ENCODE results near the gene CLDN14. TPM values are rescaled to one million over a fixed set of nuclear protein-coding genes. Genes with fewer than 3 reads are reported as not detected.

The CLDN14 gene
- total and polyA plus RNA-seq, 4 donors = 0.08 to 0.49 (median 0.15) TPM; not detected in 1

DNA sequence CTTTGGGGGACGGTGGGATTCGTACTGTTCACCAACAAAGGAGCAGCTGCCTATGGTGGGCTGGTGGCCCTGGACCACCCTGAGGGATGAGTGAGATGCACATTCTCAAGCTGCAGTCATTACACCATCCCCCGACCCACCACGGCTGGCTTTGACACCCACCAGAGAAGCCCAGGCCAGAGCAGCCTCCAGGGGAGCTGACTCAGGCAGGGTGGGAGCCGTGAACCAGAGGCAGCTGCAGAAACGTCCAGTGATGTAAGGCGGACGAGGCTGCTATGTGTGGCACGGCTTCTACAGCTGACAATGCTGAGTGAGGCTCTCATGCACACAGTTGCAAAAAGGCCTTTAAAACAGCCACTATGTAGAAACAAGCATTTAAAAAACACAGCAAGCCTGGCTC, 54.6 kb downstream of the CLDN14 start:
- DNase-seq (no peak), ATAC-seq (ENCODE audit: insufficient read depth, low FRiP score) (no peak)
- 89% methylated on average over 9 of the region's 9 CpGs for WGBS, 2 donors
- Histone ChIP-seq H3K27me3 (ENCODE audit: control insufficient read depth in 3 of 3, insufficient read depth in 3 of 3, low read length in 2 of 3) (no peaks in the 10 kb centered on the region), H3K4me3 (no peak overlapping the region), H3K9me3 (ENCODE audit: control insufficient read depth in 4 of 4, insufficient read depth in 3 of 4, low read length in 3 of 4) (no peaks in the 10 kb centered on the region), H3K4me1 (ENCODE audit: control insufficient read depth in 5 of 5, insufficient read depth in 5 of 5, low read length in 5 of 5) (peaks cover 0 to 11% (median 4%) of the 10 kb centered on the region in 5 donors), H3K36me3 (ENCODE audit: control insufficient read depth in 4 of 4, insufficient read depth in 4 of 4, low read length in 4 of 4) (no peaks in the 10 kb centered on the region), H3K27ac (ENCODE audit: low read depth in 1 of 2, low read length in 1 of 2) (no peak overlapping the region), H3K9ac (ENCODE audit: insufficient read depth in 1 of 2, low read length in 2 of 2) (no peak overlapping the region)
- TF ChIP-seq, protein P1, sequence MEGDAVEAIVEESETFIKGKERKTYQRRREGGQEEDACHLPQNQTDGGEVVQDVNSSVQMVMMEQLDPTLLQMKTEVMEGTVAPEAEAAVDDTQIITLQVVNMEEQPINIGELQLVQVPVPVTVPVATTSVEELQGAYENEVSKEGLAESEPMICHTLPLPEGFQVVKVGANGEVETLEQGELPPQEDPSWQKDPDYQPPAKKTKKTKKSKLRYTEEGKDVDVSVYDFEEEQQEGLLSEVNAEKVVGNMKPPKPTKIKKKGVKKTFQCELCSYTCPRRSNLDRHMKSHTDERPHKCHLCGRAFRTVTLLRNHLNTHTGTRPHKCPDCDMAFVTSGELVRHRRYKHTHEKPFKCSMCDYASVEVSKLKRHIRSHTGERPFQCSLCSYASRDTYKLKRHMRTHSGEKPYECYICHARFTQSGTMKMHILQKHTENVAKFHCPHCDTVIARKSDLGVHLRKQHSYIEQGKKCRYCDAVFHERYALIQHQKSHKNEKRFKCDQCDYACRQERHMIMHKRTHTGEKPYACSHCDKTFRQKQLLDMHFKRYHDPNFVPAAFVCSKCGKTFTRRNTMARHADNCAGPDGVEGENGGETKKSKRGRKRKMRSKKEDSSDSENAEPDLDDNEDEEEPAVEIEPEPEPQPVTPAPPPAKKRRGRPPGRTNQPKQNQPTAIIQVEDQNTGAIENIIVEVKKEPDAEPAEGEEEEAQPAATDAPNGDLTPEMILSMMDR (IDR thresholded peaks at IDR 0.05; ENCODE audit: control extremely low read depth, extremely low read depth) = no peak

DNA sequence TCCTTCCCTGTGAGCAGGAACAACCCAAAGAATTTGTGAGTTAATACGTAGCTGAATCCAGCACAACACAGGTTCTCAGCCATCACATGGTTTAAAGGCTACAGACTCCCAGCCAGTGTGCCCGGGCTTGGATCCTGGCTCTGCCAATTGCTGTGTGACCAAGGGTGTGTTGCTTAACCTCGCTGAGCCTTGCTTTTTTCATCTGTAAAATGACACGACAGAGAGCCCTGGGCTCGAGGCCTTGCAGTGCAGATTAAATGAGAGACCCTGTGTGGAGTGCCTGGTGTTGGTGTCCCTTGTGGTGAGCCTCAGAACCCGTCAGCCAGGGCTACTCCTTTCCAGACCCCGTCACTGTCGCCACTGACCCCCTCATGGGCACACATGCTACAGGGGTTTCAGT, 55.3 kb downstream of the CLDN14 start:
- Histone ChIP-seq H3K36me3 (ENCODE audit: control insufficient read depth in 4 of 4, insufficient read depth in 4 of 4, low read length in 4 of 4) (no peaks in the 10 kb centered on the region), H3K4me3 (no peak overlapping the region), H3K4me1 (ENCODE audit: control insufficient read depth in 5 of 5, insufficient read depth in 5 of 5, low read length in 5 of 5) (peaks cover 0 to 14% (median 5%) of the 10 kb centered on the region in 5 donors), H3K9me3 (ENCODE audit: control insufficient read depth in 4 of 4, insufficient read depth in 3 of 4, low read length in 3 of 4) (no peaks in the 10 kb centered on the region), H3K27ac (ENCODE audit: low read depth in 1 of 2, low read length in 1 of 2) (no peak overlapping the region), H3K27me3 (ENCODE audit: control insufficient read depth in 3 of 3, insufficient read depth in 3 of 3, low read length in 2 of 3) (no peaks in the 10 kb centered on the region), H3K9ac (ENCODE audit: insufficient read depth in 1 of 2, low read length in 2 of 2) (no peak overlapping the region)
- 97% methylated on average over 8 of the region's 8 CpGs for whole genome bisulfite sequencing, 2 donors
- DNase-seq = no peak
- no peak for ATAC-seq (ENCODE audit: insufficient read depth, low FRiP score)
- TF ChIP-seq, protein P1 (IDR thresholded peaks at IDR 0.05; ENCODE audit: control extremely low read depth, extremely low read depth) = no peak

DNA sequence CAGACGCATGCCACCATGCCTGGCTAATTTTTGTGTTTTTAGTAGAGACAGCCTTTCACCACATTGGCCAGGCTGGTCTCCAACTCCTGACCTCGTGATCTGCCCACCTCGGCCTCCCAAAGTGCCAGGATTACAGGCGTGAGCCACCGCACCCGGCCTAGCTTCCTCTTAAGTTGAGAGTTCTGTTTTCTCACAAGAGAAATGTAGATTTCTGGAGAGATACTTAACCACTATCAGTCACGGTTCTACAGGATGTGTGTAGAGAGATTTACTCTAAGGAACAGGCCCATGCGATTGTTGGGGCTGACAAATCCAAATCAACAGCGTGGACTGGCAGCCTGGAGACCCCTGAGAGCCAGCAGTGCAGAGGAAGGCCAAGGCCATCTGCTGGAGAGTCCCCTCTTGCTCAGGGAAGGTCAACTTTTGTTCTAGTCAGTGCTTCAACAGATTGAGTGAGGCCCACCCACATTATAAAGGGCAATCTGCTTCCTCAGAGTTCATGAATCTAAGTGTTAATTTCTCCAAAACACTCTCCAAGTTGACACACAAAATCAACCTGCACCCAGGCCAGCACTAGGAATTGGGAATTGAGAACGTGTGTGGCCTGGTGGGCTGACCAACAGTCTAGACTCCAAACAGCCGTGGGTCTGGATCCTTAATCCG, 56.0 kb downstream of the CLDN14 start:
- ATAC-seq (ENCODE audit: insufficient read depth, low FRiP score) (no peak), DNase-seq (no peak)
- TF ChIP-seq, protein P1 (IDR thresholded peaks at IDR 0.05; ENCODE audit: control extremely low read depth, extremely low read depth) = no peak
- no peak overlapping the region for H3K4me3 ChIP-seq
- H3K9ac ChIP-seq (ENCODE audit: insufficient read depth in 1 of 2, low read length in 2 of 2) = no peak overlapping the region
- H3K9me3 ChIP-seq (ENCODE audit: control insufficient read depth in 4 of 4, insufficient read depth in 3 of 4, low read length in 3 of 4) = no peaks in the 10 kb centered on the region
- no peak overlapping the region for H3K27ac ChIP-seq (ENCODE audit: low read depth in 1 of 2, low read length in 1 of 2)
- H3K36me3 ChIP-seq (ENCODE audit: control insufficient read depth in 4 of 4, insufficient read depth in 4 of 4, low read length in 4 of 4) = no peaks in the 10 kb centered on the region
- H3K27me3 ChIP-seq (ENCODE audit: control insufficient read depth in 3 of 3, insufficient read depth in 3 of 3, low read length in 2 of 3) = no peaks in the 10 kb centered on the region
- 71 to 84% methylated on average over 12 of the region's 12 CpGs for WGBS, 2 donors
- peaks cover 0 to 19% (median 5%) of the 10 kb centered on the region in 5 donors for H3K4me1 ChIP-seq (ENCODE audit: control insufficient read depth in 5 of 5, insufficient read depth in 5 of 5, low read length in 5 of 5)

Measured in lung (tissue), 12 donors.